GM12874 (cell line): ENCODE data around the gene MRPS15.

Experiments
- CTCF ChIP-seq: IDR thresholded peaks from 2 replicates; pipeline ENCODE4 v1.5.1; 2011; ENCODE audit warnings: low read depth, mild to moderate bottlenecking, control low read depth, low read length, moderate library complexity; ENCODE audit not compliant: insufficient read depth

The MRPS15 gene

GRCh38 chr1:36440646-36441045 lies 23.5 kb downstream of the MRPS15 start:
- no peak for TF ChIP-seq CTCF

DNA sequence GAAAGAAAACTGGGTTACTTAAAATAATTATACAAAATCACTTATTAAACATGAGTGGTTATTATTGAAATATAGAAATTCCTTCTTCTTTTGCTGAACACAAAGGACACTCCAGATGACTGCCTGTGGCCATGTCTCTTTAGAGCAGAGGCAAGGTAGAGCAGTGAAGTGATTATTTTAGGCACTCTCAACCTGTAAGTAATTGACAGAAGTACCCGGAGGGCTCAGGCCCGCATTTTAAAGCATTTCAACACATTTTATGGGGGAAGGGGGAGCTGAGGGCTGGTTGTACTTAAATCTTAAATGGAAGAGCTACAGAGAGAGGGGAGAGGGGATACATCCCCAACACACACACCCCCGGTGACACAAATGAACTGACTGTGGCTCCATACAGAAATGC lies 24.1 kb downstream of the MRPS15 start:
- TF ChIP-seq CTCF, result no peak

GRCh38 chr1:36438715-36439114 lies 25.5 kb downstream of the MRPS15 start:
- no peak for TF ChIP-seq CTCF

GRCh38 chr1:36436821-36437220 lies 27.4 kb downstream of the MRPS15 start:
- no peak for TF ChIP-seq CTCF

DNA sequence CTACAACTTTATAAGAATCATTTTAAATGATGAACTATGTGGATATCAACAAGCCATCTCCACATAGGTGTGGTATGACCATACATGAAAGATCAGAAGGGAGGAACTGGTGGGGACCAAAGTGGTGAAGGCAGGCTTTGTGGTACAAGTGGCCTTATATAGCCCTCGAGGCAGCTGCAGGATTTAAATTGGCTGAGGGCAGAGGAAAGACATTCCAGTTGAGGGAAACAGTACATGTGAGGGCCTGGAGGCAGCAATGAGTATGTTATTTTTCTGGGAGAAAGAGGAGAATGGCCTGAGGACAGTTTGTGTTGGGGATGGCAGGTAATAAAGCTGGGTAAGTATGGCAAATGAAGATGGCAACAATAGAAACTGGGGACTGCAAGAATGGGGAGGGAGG lies 31.1 kb downstream of the MRPS15 start:
- TF ChIP-seq CTCF, result no peak

- TF ChIP-seq CTCF, result no peak
Observed at GRCh38 chr1:36432616-36433015, 31.6 kb downstream of the MRPS15 start.

- no peak for TF ChIP-seq CTCF
Observed at GRCh38 chr1:36425791-36426190, 38.4 kb downstream of the MRPS15 start.

GRCh38 chr1:36421649-36422048 lies 42.5 kb downstream of the MRPS15 start:
- TF ChIP-seq CTCF, result no peak
